ENCODE data around the gene PALM3.

The PALM3 gene

DNA sequence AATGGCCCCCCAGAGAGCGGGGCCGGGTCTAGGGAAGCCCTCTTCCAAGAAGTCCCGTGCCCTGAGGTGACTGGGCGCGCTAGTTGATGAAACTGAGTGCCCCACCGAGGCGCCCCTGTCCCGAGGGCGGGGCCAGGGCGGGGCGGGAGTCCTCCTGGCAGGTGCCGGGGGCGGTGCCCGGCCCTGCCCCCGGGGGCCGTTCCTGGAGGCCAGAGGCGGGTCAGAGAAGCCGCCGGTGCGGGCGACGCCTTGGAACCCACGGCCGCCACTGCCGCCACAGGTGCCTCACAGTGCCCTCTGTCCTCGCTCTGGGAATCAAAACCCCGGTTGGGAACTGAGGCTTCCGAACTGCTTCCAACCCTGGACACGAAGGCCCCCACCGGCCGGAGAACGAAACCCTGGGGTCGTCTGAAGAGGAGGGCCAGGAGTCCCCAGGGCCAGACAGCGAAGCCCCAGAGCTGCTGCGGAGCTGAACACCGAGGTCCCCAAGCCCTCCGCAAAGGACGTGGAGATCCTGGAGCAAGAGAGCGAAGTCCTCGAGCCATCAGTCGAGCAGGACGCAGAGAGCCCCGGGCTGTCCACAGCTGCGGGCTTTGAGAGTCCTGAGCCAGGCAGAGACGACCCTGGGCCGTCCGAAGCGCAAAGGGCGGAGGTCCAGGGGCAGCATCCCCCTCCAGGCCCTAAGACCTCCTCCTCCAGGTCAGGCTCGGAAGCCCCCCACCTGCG, 10.8 kb upstream of the PALM3 start, which contains the start of gene MISP3:
TSS of gene MISP3 (plus strand) at position 252 of the 726 bp plus-strand sequence. CDS start 524 bp downstream, outside the sequence.
- DNase-seq (ENCODE audit: low spot score), result peak; percentile 70
- TF ChIP-seq, protein P1, sequence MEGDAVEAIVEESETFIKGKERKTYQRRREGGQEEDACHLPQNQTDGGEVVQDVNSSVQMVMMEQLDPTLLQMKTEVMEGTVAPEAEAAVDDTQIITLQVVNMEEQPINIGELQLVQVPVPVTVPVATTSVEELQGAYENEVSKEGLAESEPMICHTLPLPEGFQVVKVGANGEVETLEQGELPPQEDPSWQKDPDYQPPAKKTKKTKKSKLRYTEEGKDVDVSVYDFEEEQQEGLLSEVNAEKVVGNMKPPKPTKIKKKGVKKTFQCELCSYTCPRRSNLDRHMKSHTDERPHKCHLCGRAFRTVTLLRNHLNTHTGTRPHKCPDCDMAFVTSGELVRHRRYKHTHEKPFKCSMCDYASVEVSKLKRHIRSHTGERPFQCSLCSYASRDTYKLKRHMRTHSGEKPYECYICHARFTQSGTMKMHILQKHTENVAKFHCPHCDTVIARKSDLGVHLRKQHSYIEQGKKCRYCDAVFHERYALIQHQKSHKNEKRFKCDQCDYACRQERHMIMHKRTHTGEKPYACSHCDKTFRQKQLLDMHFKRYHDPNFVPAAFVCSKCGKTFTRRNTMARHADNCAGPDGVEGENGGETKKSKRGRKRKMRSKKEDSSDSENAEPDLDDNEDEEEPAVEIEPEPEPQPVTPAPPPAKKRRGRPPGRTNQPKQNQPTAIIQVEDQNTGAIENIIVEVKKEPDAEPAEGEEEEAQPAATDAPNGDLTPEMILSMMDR (IDR thresholded peaks at IDR 0.05; ENCODE audit: borderline replicate concordance, control extremely low read depth, extremely low read depth, insufficient read depth, missing control alignments), result no peak
- in situ Hi-C loops (cut with MboI; ENCODE audit: low sequenced_read_pairs, unreplicated experiment), result loop anchor here (5.0 to 25.0 kb wide), 2 partner anchors 190 to 460 kb away; no protein-coding TSS in a partner anchor

DNA sequence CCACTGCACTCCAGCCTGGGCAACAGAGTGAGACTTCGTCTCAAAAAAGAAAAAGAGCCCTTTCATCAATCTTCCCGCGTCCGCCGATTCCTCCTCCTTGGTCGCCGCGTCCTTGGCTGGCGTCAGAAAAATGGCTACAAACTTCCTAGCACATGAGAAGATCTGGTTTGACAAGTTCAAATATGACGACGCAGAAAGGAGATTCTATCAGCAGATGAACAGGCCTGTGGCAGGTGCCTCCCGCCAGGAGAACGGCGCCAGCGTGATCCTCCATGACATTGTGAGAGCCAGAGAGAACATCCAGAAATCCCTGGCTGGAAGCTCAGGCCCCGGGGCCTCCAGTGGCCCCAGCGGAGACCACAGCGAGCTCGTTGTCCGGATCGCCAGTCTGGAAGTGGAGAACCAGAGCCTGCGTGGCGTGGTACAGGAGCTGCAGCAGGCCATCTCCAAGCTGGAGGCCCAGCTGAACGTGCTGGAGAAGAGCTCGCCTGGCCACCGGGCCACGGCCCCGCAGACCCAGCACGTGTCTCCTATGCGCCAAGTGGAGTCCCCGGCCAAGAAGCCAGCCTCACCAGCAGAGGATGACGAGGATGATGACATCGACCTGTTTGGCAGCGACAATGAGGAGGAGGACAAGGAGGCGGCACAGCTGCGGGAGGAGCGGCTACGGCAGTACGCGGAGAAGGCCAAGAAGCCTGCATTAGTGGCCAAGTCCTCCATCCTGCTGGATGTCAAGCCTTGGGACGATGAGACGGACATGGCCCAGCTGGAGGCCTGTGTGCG, 8.6 kb upstream of the PALM3 start:
- no peak for DNase-seq (ENCODE audit: low spot score)
- TF ChIP-seq, protein P1 (IDR thresholded peaks at IDR 0.05; ENCODE audit: borderline replicate concordance, control extremely low read depth, extremely low read depth, insufficient read depth, missing control alignments), result no peak
- in situ Hi-C loops (cut with MboI; ENCODE audit: low sequenced_read_pairs, unreplicated experiment), result loop anchor here (5.0 to 25.0 kb wide), 2 partner anchors 188 to 458 kb away; no protein-coding TSS in a partner anchor

DNA sequence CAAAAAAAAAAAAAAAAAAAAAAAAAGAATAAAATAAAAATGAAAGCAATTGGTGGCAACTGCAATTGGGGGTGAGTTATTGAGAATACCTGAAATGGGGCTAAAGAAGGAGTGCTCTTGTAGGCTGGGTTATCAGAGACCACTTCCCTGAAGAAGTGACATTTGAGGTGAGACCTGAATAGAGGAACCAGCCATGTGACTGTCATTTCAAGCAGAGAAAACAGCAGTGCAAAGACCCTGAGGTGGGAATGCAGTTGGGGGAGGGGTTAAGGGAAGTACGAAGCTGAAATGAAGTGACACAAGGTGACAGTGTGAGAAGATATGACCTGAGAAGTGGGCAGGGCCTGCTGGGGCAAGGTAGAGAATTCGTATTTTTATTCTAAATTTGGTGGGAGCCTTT, 4.3 kb upstream of the PALM3 start:
- in situ Hi-C loops (cut with MboI; ENCODE audit: low sequenced_read_pairs, unreplicated experiment), result loop anchor here (25.0 kb wide), 1 partner anchor 454 kb away; no protein-coding TSS in a partner anchor
- no peak for DNase-seq (ENCODE audit: low spot score)
- TF ChIP-seq, protein P1 (IDR thresholded peaks at IDR 0.05; ENCODE audit: borderline replicate concordance, control extremely low read depth, extremely low read depth, insufficient read depth, missing control alignments), result no peak

DNA sequence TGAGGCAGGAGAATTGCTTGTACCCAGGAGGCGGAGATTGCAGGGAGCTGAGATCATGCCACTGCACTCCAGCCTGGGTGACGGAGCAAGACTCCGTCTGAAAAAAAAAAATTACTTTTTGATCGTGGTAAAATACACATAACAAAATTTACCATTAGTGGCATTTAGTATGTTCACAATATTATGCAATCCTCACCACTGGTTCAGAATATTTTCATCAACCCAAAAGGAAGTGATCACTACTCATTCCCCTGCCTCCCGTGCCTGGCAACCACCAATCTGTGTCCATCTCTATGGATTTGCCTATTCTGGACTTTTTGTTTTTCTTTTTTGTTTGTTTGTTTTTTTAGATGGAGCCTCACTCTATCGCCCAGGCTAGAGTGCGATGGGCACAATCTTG, 1.2 kb upstream of the PALM3 start:
- no peak for DNase-seq (ENCODE audit: low spot score)
- in situ Hi-C loops (cut with MboI; ENCODE audit: low sequenced_read_pairs, unreplicated experiment), result loop anchor here (25.0 kb wide), 1 partner anchor 451 kb away; no protein-coding TSS in a partner anchor
- TF ChIP-seq, protein P1 (IDR thresholded peaks at IDR 0.05; ENCODE audit: borderline replicate concordance, control extremely low read depth, extremely low read depth, insufficient read depth, missing control alignments), result no peak

DNA sequence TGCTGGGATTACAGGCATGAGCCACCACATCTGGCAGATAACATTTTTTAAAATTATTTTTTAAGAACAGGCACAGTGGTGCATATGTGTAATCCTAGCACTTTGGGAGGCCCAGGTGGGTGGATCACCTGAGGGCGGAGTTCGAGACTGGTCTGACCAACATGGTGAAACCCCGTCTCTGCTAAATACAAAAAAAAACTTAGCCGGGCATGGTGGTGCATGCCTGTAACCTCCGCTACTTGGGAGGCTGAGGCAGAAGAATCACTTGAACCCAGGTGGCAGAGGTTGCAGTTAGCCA, 631 bp upstream of the PALM3 start:
- TF ChIP-seq, protein P1 (IDR thresholded peaks at IDR 0.05; ENCODE audit: borderline replicate concordance, control extremely low read depth, extremely low read depth, insufficient read depth, missing control alignments), result no peak
- no peak for DNase-seq (ENCODE audit: low spot score)
- in situ Hi-C loops (cut with MboI; ENCODE audit: low sequenced_read_pairs, unreplicated experiment), result loop anchor here (25.0 kb wide), 1 partner anchor 450 kb away; no protein-coding TSS in a partner anchor

DNA sequence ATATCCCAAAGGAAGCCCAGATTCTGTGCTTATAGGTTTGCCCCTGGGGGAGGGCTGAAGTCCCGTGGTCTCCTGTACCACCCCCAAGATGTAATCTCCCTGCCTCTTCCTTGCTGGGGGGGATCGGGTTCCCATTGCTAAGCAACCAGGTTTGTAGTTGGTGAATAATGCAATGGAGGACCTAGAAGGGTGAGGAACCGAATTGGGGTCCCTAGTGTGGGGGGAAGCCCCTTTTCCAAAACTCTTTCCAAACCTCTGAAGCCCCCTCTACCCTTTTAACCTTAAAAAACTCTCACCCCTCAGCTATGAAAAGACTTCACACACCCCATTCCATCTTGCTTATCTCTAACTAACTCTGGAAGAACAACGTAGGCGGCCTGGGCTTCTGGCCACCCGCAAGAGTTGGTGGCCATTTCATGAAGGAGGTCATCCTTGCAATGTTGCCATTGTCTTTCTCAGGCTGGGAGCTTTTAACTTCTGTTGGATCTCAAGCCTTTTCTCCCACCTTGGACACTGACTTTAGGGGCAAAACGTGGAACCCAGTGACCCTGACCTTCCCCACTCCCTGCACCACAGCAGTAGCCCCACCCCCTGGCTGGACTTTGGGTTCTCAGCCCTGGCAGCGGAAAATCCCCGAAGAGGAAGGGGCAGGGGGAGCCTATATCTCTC, 661 bp downstream of the PALM3 start:
- no peak for DNase-seq (ENCODE audit: low spot score)
- in situ Hi-C loops (cut with MboI; ENCODE audit: low sequenced_read_pairs, unreplicated experiment), result loop anchor here (25.0 kb wide), 1 partner anchor 449 kb away; no protein-coding TSS in a partner anchor
- TF ChIP-seq, protein P1 (IDR thresholded peaks at IDR 0.05; ENCODE audit: borderline replicate concordance, control extremely low read depth, extremely low read depth, insufficient read depth, missing control alignments), result no peak

All from GM13976 (cell line).